Epidermal melanocyte (primary cell): ENCODE measurements around the gene SLC24A4.
A peak's percentile ranks its signal among the peaks of the same experiment; 100 is the strongest.

Experiments used
- DNase-seq: peaks from one replicate; pipeline ENCODE4 v3.0.0; 2011; ENCODE audit warnings: low spot score; ENCODE audit not compliant: insufficient read length

The SLC24A4 gene

GRCh38 chr14:92499234-92499633 lies 176.3 kb downstream of the SLC24A4 start:
- no peak for DNase-seq

GRCh38 chr14:92500491-92500941 lies 177.6 kb downstream of the SLC24A4 start:
- peak; percentile 73 for DNase-seq

- DNase-seq = no peak
These were observed 179.0 kb downstream of the SLC24A4 start for GRCh38 chr14:92501891-92502351.

GRCh38 chr14:92502541-92503286 lies 179.7 kb downstream of the SLC24A4 start:
- no peak for DNase-seq

- no peak for DNase-seq
These were observed 181.0 kb downstream of the SLC24A4 start for GRCh38 chr14:92503756-92504491.

GRCh38 chr14:92505826-92506225 lies 182.9 kb downstream of the SLC24A4 start:
- no peak for DNase-seq

- no peak for DNase-seq
These were observed 183.3 kb downstream of the SLC24A4 start for GRCh38 chr14:92506231-92506630.

GRCh38 chr14:92507174-92507768 lies 184.3 kb downstream of the SLC24A4 start:
- DNase-seq = no peak

- no peak for DNase-seq
These were observed 188.0 kb downstream of the SLC24A4 start for GRCh38 chr14:92510972-92511371.

GRCh38 chr14:92511453-92512238 lies 188.7 kb downstream of the SLC24A4 start:
- no peak for DNase-seq

- DNase-seq = no peak
These were observed 189.8 kb downstream of the SLC24A4 start for GRCh38 chr14:92512807-92513203.

- DNase-seq = peak; percentile 59
These were observed 190.4 kb downstream of the SLC24A4 start, which contains the start of gene RIN3 for GRCh38 chr14:92513204-92513965. Gene RIN3 (plus strand): TSS chr14:92513781. CDS start chr14:92513933, 152 bp downstream.

- no peak for DNase-seq
These were observed 191.2 kb downstream of the SLC24A4 start for GRCh38 chr14:92513966-92514843.

GRCh38 chr14:92514844-92515514 lies 192.0 kb downstream of the SLC24A4 start:
- DNase-seq = no peak

GRCh38 chr14:92515546-92516343 lies 192.8 kb downstream of the SLC24A4 start:
- no peak for DNase-seq

- no peak for DNase-seq
These were observed 193.5 kb downstream of the SLC24A4 start for GRCh38 chr14:92516344-92516965.

- DNase-seq = no peak
These were observed 194.1 kb downstream of the SLC24A4 start for GRCh38 chr14:92516966-92517506.
